Peyer's patch (tissue), 4 donors: Measurements from ENCODE around the gene ZNF48.

Source experiments
- POLR2A ChIP-seq, 2 donors: fragments of 450-650 bp; IDR thresholded peaks; one replicate each; pipeline ENCODE4 v1.5.1; 2017; ENCODE audit warnings: antibody characterized with exemption in 2 of 2, mild to moderate bottlenecking in 2 of 2, moderate library complexity in 2 of 2
- TF ChIP-seq, protein P1 (sequence below), 6 experiments: fragments of 450-650 bp in 4 of 6; fragments of 200-600 bp in 2 of 6; sonication (generic) in 1 of 6; IDR thresholded peaks; one replicate each; pipeline ENCODE4 v1.5.1; 2017 to 2019; ENCODE audit warnings: antibody characterized with exemption in 6 of 6, mild to moderate bottlenecking in 3 of 6, moderate library complexity in 1 of 6

DNA sequence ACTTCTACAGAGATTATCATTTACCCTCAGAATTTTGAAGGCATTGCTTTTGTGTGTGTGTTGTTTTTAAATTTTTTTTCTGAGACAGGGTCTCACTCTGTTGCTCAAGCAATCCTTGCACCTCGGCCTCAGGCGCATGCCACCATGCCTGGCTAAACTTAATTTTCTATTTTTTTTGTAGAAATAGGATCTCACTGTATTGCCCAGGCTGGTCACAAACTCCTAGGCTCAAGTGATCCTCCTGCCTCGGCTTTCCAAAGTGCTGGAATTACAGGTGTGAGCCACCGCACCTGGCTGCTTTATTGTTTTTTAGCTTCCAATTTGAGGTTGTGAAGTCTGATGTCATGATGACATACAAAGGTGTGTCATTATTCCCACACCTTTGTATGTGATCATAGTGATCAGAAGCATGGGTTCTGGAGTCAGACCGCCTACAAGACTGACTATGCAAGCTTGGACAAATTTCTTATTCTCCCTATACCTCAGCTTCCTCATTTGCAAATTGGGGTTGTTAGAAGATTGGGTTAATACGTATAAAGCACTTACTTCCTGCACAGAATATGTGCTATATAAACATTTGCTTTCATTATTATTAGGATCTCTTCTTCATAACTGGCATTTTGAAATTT is 44.6 kb downstream of the ZNF48 start:
- TF ChIP-seq, protein P1, sequence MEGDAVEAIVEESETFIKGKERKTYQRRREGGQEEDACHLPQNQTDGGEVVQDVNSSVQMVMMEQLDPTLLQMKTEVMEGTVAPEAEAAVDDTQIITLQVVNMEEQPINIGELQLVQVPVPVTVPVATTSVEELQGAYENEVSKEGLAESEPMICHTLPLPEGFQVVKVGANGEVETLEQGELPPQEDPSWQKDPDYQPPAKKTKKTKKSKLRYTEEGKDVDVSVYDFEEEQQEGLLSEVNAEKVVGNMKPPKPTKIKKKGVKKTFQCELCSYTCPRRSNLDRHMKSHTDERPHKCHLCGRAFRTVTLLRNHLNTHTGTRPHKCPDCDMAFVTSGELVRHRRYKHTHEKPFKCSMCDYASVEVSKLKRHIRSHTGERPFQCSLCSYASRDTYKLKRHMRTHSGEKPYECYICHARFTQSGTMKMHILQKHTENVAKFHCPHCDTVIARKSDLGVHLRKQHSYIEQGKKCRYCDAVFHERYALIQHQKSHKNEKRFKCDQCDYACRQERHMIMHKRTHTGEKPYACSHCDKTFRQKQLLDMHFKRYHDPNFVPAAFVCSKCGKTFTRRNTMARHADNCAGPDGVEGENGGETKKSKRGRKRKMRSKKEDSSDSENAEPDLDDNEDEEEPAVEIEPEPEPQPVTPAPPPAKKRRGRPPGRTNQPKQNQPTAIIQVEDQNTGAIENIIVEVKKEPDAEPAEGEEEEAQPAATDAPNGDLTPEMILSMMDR (IDR thresholded peaks at IDR 0.05): no peak
- no peak for TF ChIP-seq POLR2A (IDR thresholded peaks at IDR 0.05)
